Neural crest cell (in vitro differentiated cells): ENCODE measurements around the gene CARHSP1. TPM values are rescaled to one million over a fixed set of nuclear protein-coding genes. Genes with fewer than 3 reads are reported as not detected.
A peak's percentile ranks its signal among the peaks of the same experiment; 100 is the strongest.
"Not testable (repeated sequence)": the region's sequence is repeated elsewhere in the genome, so short reads cannot be mapped to it uniquely, and the experiment has no call there.

Experiments
- DNase-seq: peaks from one replicate; pipeline ENCODE4 v3.0.0; 2021; ENCODE audit warnings: low read depth, mixed read lengths, low spot score
- H3K27ac Mint-ChIP-seq: one replicate; pipeline ENCODE4 v1.8.0; 2021; ENCODE audit warnings: mild to moderate bottlenecking, mixed read lengths; ENCODE audit not compliant: unreplicated experiment
- H3K27me3 Mint-ChIP-seq: 2 replicates; pipeline ENCODE4 v1.8.0; 2021; ENCODE audit warnings: low read depth, mild to moderate bottlenecking, mixed read lengths
- H3K36me3 Mint-ChIP-seq: 2 replicates; pipeline ENCODE4 v1.8.0; 2021; ENCODE audit warnings: low read depth, mild to moderate bottlenecking, mixed read lengths
- H3K4me1 Mint-ChIP-seq: 2 replicates; pipeline ENCODE4 v1.8.0; 2021; ENCODE audit warnings: mixed read lengths
- H3K4me3 Mint-ChIP-seq: one replicate; pipeline ENCODE4 v1.8.0; 2021; ENCODE audit warnings: mild to moderate bottlenecking, mixed read lengths
- H3K9me3 Mint-ChIP-seq: 2 replicates; pipeline ENCODE4 v1.8.0; 2021; ENCODE audit warnings: mixed read lengths
- CTCF ChIP-seq: fragments of 200-600 bp; sonication (generic); conservative IDR thresholded peaks from 2 replicates; pipeline ENCODE4 v1.5.0; 2021; ENCODE audit warnings: antibody characterized with exemption, mild to moderate bottlenecking
- total RNA-seq: library from RNA; stranded (reverse); gene quantifications from 2 replicates; pipeline ENCODE4 v1.2.1, GENCODE V29; 2021

CARHSP1 gene
- total RNA-seq, 1 donor from 2014 or later = 147 TPM

DNA sequence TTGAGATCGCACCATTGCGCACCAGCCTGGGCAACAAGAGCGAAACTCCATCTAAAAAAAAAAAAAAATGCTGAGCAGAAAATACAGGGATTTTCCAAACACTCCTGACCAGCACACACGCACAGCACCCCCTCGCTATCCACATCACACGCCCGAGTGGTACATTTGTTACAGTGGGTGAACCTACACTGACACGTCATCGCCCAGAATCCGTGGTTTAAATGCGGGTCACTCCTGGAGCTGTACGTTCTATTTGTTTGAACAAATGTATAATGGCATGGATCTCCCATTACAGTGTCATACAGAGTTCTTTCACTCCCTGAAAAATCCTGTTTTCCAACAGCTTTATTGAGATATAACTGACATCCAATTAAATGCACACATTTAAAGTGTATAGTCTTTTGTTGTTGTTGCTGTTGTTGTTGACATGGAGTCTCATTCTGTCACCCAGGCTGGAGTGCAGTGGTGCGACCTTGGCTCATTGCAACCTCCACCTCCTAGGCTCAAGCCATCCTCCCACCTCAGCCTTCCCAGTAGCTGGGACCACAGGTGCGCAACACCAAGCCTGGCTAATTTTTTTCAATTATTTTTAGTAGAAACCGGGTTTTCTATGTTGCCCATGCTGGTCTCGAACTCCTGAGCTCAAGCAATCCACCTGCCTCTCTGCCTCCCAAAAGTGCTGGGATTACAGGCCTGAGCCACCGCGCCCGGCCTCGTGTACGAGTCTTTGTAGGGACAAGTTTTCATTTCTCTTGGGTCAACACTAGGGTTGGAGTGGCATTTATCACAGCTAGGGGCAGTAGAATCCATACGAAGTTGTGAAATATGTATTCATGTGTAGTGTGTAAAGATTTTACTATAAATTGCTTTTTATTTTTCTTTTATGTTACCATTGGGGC lies 4.4 kb upstream of the CARHSP1 start:
- peak overlapping the region; percentile 27 for H3K4me3 Mint-ChIP-seq
- H3K4me1 Mint-ChIP-seq = peaks cover 16% of the 10 kb centered on the region
- peaks cover 3% of the 10 kb centered on the region for H3K27me3 Mint-ChIP-seq
- H3K9me3 Mint-ChIP-seq = no peaks in the 10 kb centered on the region
- no peak for DNase-seq
- TF ChIP-seq CTCF = peak; percentile 44
- H3K27ac Mint-ChIP-seq = no peak overlapping the region
- no peaks in the 10 kb centered on the region for H3K36me3 Mint-ChIP-seq

GRCh38 chr16:8872071-8872470 lies 3.3 kb upstream of the CARHSP1 start:
- no peak for DNase-seq
- H3K27ac Mint-ChIP-seq = no peak overlapping the region
- peaks cover 26% of the 10 kb centered on the region for H3K4me1 Mint-ChIP-seq
- H3K27me3 Mint-ChIP-seq = peaks cover 3% of the 10 kb centered on the region
- no peak overlapping the region for H3K4me3 Mint-ChIP-seq
- H3K36me3 Mint-ChIP-seq = no peaks in the 10 kb centered on the region
- no peak for TF ChIP-seq CTCF
- H3K9me3 Mint-ChIP-seq = no peaks in the 10 kb centered on the region

- not testable (repeated sequence) for DNase-seq, H3K27ac Mint-ChIP-seq, H3K36me3 Mint-ChIP-seq, H3K27me3 Mint-ChIP-seq, H3K9me3 Mint-ChIP-seq
- Mint-ChIP-seq H3K4me1 (peaks cover 46% of the 10 kb centered on the region), H3K4me3 (peak overlapping the region; percentile 88)
Observed at GRCh38 chr16:8869988-8870241, 1.1 kb upstream of the CARHSP1 start.

DNA sequence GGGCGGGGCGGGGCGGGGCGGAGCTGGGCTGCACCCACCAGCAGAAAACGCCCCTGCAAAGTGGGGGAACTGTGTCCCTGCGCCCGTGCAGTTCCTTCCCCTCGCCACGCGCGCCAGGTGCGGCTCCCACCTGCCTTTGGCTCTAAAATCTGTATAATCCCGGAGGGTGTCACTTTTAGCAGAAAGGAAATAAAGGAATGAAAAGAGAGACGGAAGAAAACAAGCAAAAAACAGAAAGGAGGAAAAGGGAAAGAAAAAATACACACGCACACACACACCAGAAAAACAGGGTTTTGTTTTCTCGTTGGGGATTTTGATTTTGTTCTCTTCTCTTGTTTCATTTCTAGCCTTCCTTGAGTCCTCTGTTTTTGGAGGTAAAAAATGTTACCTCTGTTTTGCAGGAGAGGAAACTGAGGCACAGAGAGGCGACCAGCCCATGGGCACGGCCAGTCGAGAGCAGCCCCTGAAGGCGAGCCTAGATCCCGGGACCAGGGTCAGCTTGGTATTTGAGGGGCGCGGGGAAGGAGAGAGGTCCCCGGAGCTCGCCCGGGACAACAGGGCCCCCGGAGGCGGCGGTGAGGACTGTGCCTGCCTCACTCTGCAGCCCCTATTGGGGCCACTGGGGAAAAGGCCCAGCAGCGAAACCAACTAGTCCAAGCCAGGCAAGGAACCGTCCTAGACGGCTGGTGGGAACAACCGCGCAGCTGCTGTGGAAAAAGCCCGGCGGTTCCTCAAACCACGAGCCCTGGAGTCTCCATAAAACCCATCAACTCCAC lies 594 bp upstream of the CARHSP1 start:
- H3K4me1 Mint-ChIP-seq = peaks cover 48% of the 10 kb centered on the region
- H3K4me3 Mint-ChIP-seq = peak overlapping the region; percentile 88
- H3K9me3 Mint-ChIP-seq = no peaks in the 10 kb centered on the region
- no peak for DNase-seq
- H3K27ac Mint-ChIP-seq = peak overlapping the region; percentile 89
- no peak for TF ChIP-seq CTCF
- no peaks in the 10 kb centered on the region for H3K36me3 Mint-ChIP-seq
- peaks cover 8% of the 10 kb centered on the region for H3K27me3 Mint-ChIP-seq

DNA sequence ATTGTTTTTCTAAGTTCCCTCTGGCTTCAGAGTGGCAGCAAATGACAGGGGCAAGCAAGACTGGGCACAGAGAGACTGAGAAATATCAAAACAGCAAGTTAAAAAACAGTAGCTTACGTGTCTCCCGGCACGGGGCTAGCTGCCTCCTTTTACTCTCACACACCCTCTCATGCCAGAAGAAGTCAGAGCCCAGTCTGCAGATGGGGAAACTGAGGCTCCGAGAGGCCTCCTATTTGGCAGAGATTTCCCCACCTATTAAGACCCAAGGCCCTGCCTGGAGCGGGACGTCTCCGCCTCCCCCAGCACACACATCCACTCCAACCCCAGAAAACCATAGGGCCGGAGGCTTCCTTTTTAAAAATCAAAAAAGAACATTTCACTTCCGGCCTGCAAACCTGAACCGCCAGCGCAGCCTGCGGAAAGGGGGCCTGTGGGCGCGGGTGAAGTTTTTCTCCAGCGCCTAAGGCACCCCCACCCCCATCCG lies 832 bp downstream of the CARHSP1 start:
- Mint-ChIP-seq H3K36me3 (no peaks in the 10 kb centered on the region), H3K9me3 (no peaks in the 10 kb centered on the region), H3K4me1 (peaks cover 58% of the 10 kb centered on the region), H3K27me3 (peaks cover 12% of the 10 kb centered on the region), H3K4me3 (peak overlapping the region; percentile 98), H3K27ac (peak overlapping the region; percentile 96)
- no peak for DNase-seq
- TF ChIP-seq CTCF = no peak
